ENCODE measurements around the gene VAMP5.

GRCh38 chr2:85601771-85602475 is 17.7 kb downstream of the VAMP5 start:
- TF ChIP-seq CTCF (IDR thresholded peaks at IDR 0.05): no peak
- TF ChIP-seq EZH2 (IDR thresholded peaks at IDR 0.05; ENCODE audit: borderline replicate concordance, insufficient read depth, low read depth, low read length, poor library complexity, severe bottlenecking): no peak

Data from B cell (primary cell).